HepG2 (cell line): ENCODE measurements around the gene KRTAP2-3. TPM values are rescaled to one million over a fixed set of nuclear protein-coding genes. Genes with fewer than 3 reads are reported as not detected.

Source experiments
- ATAC-seq: fragments of 200-7000 bp; cut with Tn5 transposase; 3 replicates; pipeline ENCODE4 v1.9.1; 2020; ENCODE audit warnings: mild to moderate bottlenecking, moderate library complexity
- BruUV-seq: library from RNA; stranded (reverse); fragments of 400-500 nt; replicated peaks from 2 replicates; lab custom pipeline; 2021; lab: Mats Ljungman, UMichigan
- CTCF ChIA-PET: fragments of 300-600 bp; formaldehyde crosslinking; extraction: SDS; loops from one replicate; lab custom pipeline; 2021; ENCODE audit warnings: low total read pairs, inconsistent platforms, low intra/inter-chr PET ratio; lab: Yijun Ruan, JAX
- POLR2A ChIA-PET: fragments of 350-600 bp; sonication (Branson Sonifier 250); formaldehyde crosslinking; loops from one replicate; lab custom pipeline; 2020; ENCODE audit warnings: antibody characterized with exemption, inconsistent platforms; lab: Yijun Ruan, JAX
- DNase-seq: peaks from one replicate; pipeline ENCODE4 v3.0.0-alpha.2; 2015; ENCODE audit warnings: low spot score
- FAIRE-seq: peaks from 3 replicates; lab custom pipeline; 2011; peaks lifted over from hg19 to GRCh38; lab: Jason Lieb, UNC
- H2AFZ ChIP-seq: one replicate; pipeline ENCODE4 v1.6.1; 2011; ENCODE audit warnings: low read length, inconsistent platforms
- H3K27ac ChIP-seq: fragments of 300-600 bp; 3 replicates; pipeline ENCODE4 v1.8.0; 2011; ENCODE audit warnings: mixed run types, mild to moderate bottlenecking, mixed read lengths, low read length, inconsistent platforms; ENCODE audit not compliant: insufficient read depth; ENCODE audit errors: extremely low read length
- H3K27me3 ChIP-seq, 2 experiments: fragments of 200-600 bp in 1 of 2; 2 replicates in 1 of 2; 3 replicates in 1 of 2; pipeline versions ENCODE4 v1.6.0 to v1.8.0; 2011; ENCODE audit warnings: low read length in 2 of 2, mild to moderate bottlenecking in 2 of 2, moderate library complexity in 2 of 2, inconsistent platforms in 1 of 2; ENCODE audit not compliant: insufficient read depth in 2 of 2, control insufficient read depth in 1 of 2
- H3K36me3 ChIP-seq, 2 experiments: fragments of 200-600 bp in 1 of 2; replicated peaks in 1 of 2; 2 replicates in 1 of 2; 3 replicates in 1 of 2; pipeline versions ENCODE4 v1.5.1 to v1.8.0; 2011; ENCODE audit warnings: low read length in 2 of 2, inconsistent platforms in 1 of 2; ENCODE audit not compliant: insufficient read depth in 2 of 2, control insufficient read depth in 1 of 2
- H3K4me1 ChIP-seq: 2 replicates; pipeline ENCODE4 v1.5.1; 2012; ENCODE audit warnings: low read length, inconsistent platforms; ENCODE audit not compliant: insufficient read depth
- H3K4me2 ChIP-seq: 2 replicates; pipeline ENCODE4 v1.6.0; 2011; ENCODE audit warnings: low read depth, low read length, inconsistent platforms
- H3K4me3 ChIP-seq, 3 experiments: fragments of 200-600 bp in 1 of 3; sonication (generic), shearing (Covaris generic) in 1 of 3; replicated peaks in 1 of 3; 2 replicates each; pipeline ENCODE4 v1.5.1; 2011 to 2016; ENCODE audit warnings: low read length in 3 of 3, inconsistent platforms in 2 of 3, low read depth in 2 of 3, mild to moderate bottlenecking in 2 of 3, control low read depth in 1 of 3, mixed read lengths in 1 of 3; ENCODE audit not compliant: insufficient read depth in 1 of 3
- H3K79me2 ChIP-seq: one replicate; pipeline ENCODE4 v1.6.1; 2011; ENCODE audit warnings: low read length, inconsistent platforms; ENCODE audit not compliant: insufficient read depth
- H3K9ac ChIP-seq: 2 replicates; pipeline ENCODE4 v1.6.0; 2011; ENCODE audit warnings: mild to moderate bottlenecking, low read depth, low read length, inconsistent platforms; ENCODE audit not compliant: insufficient read depth
- H3K9me3 ChIP-seq: 2 replicates; pipeline ENCODE4 v1.5.1; 2012; ENCODE audit warnings: mild to moderate bottlenecking, low read length
- H4K20me1 ChIP-seq: 2 replicates; pipeline ENCODE4 v1.6.0; 2011; ENCODE audit warnings: inconsistent platforms, mild to moderate bottlenecking, low read length, moderate library complexity; ENCODE audit not compliant: insufficient read depth
- CERS6 ChIP-seq: sonication (generic); formaldehyde crosslinking; IDR thresholded peaks from 2 replicates; pipeline ENCODE4 v1.5.0; 2020; ENCODE audit warnings: missing genetic modification reagents
- FOXM1 ChIP-seq: sonication (generic); formaldehyde crosslinking; IDR thresholded peaks from 2 replicates; pipeline ENCODE4 v1.5.0; 2020; ENCODE audit warnings: missing genetic modification reagents
- FOXO4 ChIP-seq: sonication (generic); formaldehyde crosslinking; conservative IDR thresholded peaks from 2 replicates; pipeline ENCODE4 v1.8.1; 2023; ENCODE audit warnings: missing genetic modification reagents
- PHF5A ChIP-seq: IDR thresholded peaks from one replicate; pipeline ENCODE4 v1.6.1; 2018; ENCODE audit warnings: low read depth, missing genetic modification reagents; ENCODE audit not compliant: unreplicated experiment
- PRDM10 ChIP-seq: sonication (generic); formaldehyde crosslinking; IDR thresholded peaks from 2 replicates; pipeline ENCODE4 v1.4.0; 2020; ENCODE audit warnings: low read depth, missing genetic modification reagents
- SALL1 ChIP-seq: sonication (generic); formaldehyde crosslinking; IDR thresholded peaks from 2 replicates; pipeline ENCODE4 v1.8.0; 2022; ENCODE audit warnings: mild to moderate bottlenecking, missing genetic modification reagents
- SATB2 ChIP-seq: sonication (generic); formaldehyde crosslinking; IDR thresholded peaks from 2 replicates; pipeline ENCODE4 v1.5.0; 2020; ENCODE audit warnings: missing genetic modification reagents
- ZFP41 ChIP-seq: sonication (generic); formaldehyde crosslinking; IDR thresholded peaks from 2 replicates; pipeline ENCODE4 v1.4.0; 2020; ENCODE audit warnings: mild to moderate bottlenecking, missing genetic modification reagents, borderline replicate concordance
- ZFP91 ChIP-seq: sonication (generic); formaldehyde crosslinking; IDR thresholded peaks from 2 replicates; pipeline ENCODE4 v1.9.0; 2022; ENCODE audit warnings: missing genetic modification reagents, mild to moderate bottlenecking, borderline replicate concordance
- ZNF446 ChIP-seq: sonication (generic); formaldehyde crosslinking; IDR thresholded peaks from 2 replicates; pipeline ENCODE4 v1.5.0; 2020; ENCODE audit warnings: mild to moderate bottlenecking, missing genetic modification reagents
- ZSCAN12 ChIP-seq: sonication (generic); formaldehyde crosslinking; IDR thresholded peaks from 2 replicates; pipeline ENCODE4 v1.9.0; 2021; ENCODE audit warnings: mild to moderate bottlenecking, missing genetic modification reagents
- WGBS: methylation state at CpG from one replicate; pipeline ENCODE4 v1.1.6; 2017; ENCODE audit warnings: low lambda C conversion rate; 5-methylcytosine and 5-hydroxymethylcytosine counted together
- in situ Hi-C: cut with HindIII; loops from 2 replicates; pipeline ENCODE4 v1.10.0; 2017; ENCODE audit warnings: low pct_unique_long_range_greater_than_20kb; ENCODE audit not compliant: extremely low pct_ligation_motif_present
- intact Hi-C: fragments of 100-400 bp; cut with micrococcal nuclease; formaldehyde crosslinking; loops from one replicate; pipeline ENCODE4 v1.10.0; 2022; ENCODE audit not compliant: unreplicated experiment
- polyA plus RNA-seq, 8 experiments: library from polyadenylated mRNA; depleted of rRNA in 3 of 8; stranded (reverse) in 7 of 8; unstranded in 1 of 8; fragments of >200 nt; fragmentation: Illumina TruSeq in 4 of 8; extraction: Trizol in 4 of 8; gene quantifications; 2 replicates each; pipeline versions ENCODE4 v1.2.1 to v1.2.3, GENCODE V29; 2011 to 2016; ENCODE audit warnings: low read depth in 4 of 8, missing spikeins in 1 of 8, mixed read lengths in 1 of 8; ENCODE audit not compliant: insufficient read depth in 1 of 8
- total RNA-seq, 5 experiments: library from RNA; depleted of rRNA; stranded (reverse); fragments of >200 nt; fragmentation: Illumina TruSeq; extraction: Trizol; gene quantifications; 2 replicates each; pipeline ENCODE4 v1.2.3, GENCODE V29; 2016; ENCODE audit warnings: low read depth in 1 of 5

Gene KRTAP2-3
- total and polyA plus RNA-seq, 2 of the 13 experiments (the other 11 are each of a cell fraction or from before 2014, with no cell fraction given): 0.25 TPM; not detected in 1

GRCh38 chr17:41054025-41054424 lies 5.9 kb downstream of the KRTAP2-3 start:
- Histone ChIP-seq H3K4me2 (no peak overlapping the region), H4K20me1 (no peaks in the 10 kb centered on the region), H2AFZ (no peak overlapping the region), H3K79me2 (no peaks in the 10 kb centered on the region), H3K27ac (no peak overlapping the region), H3K36me3 (no peaks in the 10 kb centered on the region), H3K27me3 (no peaks in the 10 kb centered on the region), H3K9me3 (no peaks in the 10 kb centered on the region), H3K4me1 (peaks cover 15% of the 10 kb centered on the region), H3K9ac (no peak overlapping the region), H3K4me3 (no peak overlapping the region)
- ChIA-PET POLR2A (no interaction called here), CTCF (no interaction called here)
- WGBS: 95% methylated on average over 4 of the region's 4 CpGs
- TF ChIP-seq ZFP41 (CRISPR knock-in tag): no peak
- BruUV-seq: no TSS peak
- in situ Hi-C loops: loop anchor here (10.0 kb wide), 1 partner anchor 99 kb away; no protein-coding TSS in a partner anchor
- no peak for ATAC-seq
- no peak for DNase-seq
- no peak for FAIRE-seq
- intact Hi-C loops: no loop called here

- H3K27me3 ChIP-seq: no peaks in the 10 kb centered on the region
- in situ Hi-C loops (loop anchor here (10.0 kb wide), 1 partner anchor 98 kb away; no protein-coding TSS in a partner anchor), intact Hi-C loops (no loop called here)
- FAIRE-seq (no peak), ATAC-seq (no peak), DNase-seq (no peak)
- H3K4me1 ChIP-seq: peaks cover 17% of the 10 kb centered on the region
- ChIA-PET POLR2A (no interaction called here), CTCF (no interaction called here)
- no peaks in the 10 kb centered on the region for H4K20me1 ChIP-seq
- no peak overlapping the region for H3K4me3 ChIP-seq
- no peak overlapping the region for H3K4me2 ChIP-seq
- H3K27ac ChIP-seq: no peak overlapping the region
- no peaks in the 10 kb centered on the region for H3K79me2 ChIP-seq
- no peak overlapping the region for H2AFZ ChIP-seq
- no peaks in the 10 kb centered on the region for H3K36me3 ChIP-seq
- no peak overlapping the region for H3K9ac ChIP-seq
- H3K9me3 ChIP-seq: no peaks in the 10 kb centered on the region
- BruUV-seq: no TSS peak
- TF ChIP-seq ZFP91: no peak
- no peak for TF ChIP-seq FOXO4 (CRISPR knock-in tag)
- TF ChIP-seq ZNF446 (CRISPR knock-in tag): no peak
- no peak for TF ChIP-seq ZSCAN12 (CRISPR knock-in tag)
- no peak for TF ChIP-seq CERS6 (CRISPR knock-in tag)
- no peak for TF ChIP-seq SATB2
- TF ChIP-seq PHF5A: no peak
- TF ChIP-seq SALL1 (CRISPR knock-in tag): no peak
- no peak for TF ChIP-seq FOXM1 (CRISPR knock-in tag)
- no peak for TF ChIP-seq PRDM10 (CRISPR knock-in tag)
Observed at GRCh38 chr17:41052566-41052965, 7.3 kb downstream of the KRTAP2-3 start.
